Glomerular visceral epithelial cell (primary cell): Measurements from ENCODE around the gene MAGT1.
"Not testable (repeated sequence)": the region's sequence is repeated elsewhere in the genome, so short reads cannot be mapped to it uniquely, and the experiment has no call there.

Experiments
- DNase-seq: peaks from one replicate; pipeline ENCODE4 v3.0.0-alpha.2; 2016; ENCODE audit errors: extremely low spot score

MAGT1 gene

DNA sequence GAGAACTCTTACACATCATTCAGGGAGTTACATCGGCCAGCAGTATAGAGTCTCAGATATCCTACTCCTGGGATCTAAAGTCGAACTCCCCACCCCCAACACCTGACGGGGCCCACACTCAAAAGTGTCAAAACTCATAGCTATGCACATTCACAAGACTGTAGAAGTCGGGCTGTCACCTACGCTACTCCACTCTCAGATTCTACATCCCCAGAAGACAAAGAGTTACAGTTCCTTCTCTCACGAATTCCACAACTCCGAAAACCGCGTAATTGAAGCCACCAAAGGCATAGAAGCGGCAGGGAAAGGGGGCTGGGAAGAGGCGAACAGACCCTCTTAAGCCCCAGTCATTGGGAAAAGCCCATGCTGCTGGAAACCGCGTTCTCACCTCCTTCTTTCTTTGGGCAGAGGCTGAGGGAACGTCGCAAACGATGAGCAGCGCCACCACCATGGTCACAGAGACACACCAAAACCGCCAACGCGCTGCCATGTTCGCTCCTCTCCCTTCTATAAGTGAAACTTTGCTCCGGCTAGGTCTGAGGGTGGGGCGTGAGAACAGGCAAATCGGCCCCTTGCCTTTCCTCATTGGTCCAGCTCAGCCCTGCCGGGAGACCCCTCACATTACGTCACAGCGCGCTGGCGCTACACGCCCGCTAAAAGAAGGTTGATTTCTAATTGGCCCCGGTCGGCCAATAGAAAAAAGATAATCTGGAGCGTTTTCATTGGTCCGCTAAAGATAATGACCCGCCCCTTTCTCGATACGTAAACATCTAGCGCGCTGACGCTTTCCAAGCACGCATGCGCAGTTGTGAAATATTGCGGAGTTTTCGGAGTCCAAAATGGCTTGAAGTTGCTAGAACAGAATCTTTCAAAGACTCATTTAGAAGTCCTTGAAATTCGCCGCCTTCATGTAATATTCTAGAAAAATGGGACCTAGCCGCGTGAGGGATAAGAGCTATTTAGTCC lies at the start of gene MAGT1:
Gene MAGT1 (minus strand): TSS at position 515 of the 966 bp plus-strand sequence. CDS start 25 bp downstream, at position 490.
- DNase-seq: peak; percentile 96

DNA sequence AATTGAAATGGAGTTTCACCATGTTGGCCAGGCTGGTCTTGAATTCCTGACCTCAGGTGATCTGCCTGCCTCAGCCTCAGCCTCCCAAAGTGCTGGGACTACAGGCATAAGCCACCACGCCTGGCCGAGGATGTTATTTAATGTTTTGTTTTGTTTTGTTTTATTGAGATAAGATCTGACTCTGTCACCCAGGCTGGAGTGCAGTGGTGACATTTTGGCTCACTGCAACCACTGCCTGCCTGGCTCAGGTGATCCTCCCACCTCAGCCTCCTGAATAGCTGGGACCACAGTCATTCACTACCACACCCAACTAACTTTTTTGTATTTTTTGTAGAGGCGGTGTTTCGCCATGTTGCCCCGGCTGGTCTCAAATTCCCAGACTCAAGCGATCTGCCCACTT lies 49.8 kb upstream of the MAGT1 start:
- DNase-seq: not testable (repeated sequence)

DNA sequence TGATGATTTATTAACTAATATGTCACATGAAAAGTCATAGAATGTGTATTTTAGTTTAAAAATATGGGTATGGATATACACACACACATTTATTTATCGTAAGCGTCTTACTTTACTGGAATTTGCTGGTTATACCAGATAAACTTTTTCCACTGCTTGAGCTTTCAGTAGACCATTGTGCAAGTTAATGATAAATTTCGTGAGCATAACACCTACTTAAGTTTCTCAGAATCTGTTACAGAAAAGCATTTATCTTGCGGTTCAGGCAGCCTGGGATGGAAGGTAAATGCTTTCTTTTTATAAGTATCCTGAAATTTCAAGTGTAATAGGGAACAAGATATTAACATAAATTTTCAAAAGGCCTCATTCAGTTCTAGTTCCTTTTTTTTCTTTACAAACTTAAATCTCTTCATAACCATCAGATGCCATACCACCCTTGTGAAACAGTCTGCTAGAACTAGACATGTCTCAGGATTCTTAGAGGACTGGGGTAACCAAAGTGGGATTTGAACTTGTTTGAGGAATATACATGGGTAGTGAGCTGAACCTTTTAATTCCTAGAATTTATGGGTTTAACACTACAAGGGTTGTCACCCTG lies 42.9 kb upstream of the MAGT1 start:
- DNase-seq: no peak

DNA sequence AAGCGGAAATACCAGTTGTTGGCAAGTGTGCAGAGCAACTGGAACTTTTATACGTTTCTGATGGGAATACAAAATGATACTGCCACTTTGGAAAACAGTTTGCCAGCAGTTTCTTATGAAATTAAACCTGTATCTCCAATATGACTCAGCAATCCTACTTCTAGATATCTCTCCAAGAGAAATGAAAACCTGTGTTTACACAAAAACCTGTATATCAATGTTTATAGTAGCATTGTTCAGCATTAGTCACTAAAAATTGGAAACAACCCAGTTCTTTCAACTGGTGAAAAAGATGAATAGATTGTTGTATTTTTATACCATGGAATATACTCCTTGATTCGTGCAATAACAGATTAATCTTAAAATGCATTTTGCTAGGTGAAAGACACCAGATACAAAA lies 42.1 kb upstream of the MAGT1 start:
- DNase-seq: no peak

DNA sequence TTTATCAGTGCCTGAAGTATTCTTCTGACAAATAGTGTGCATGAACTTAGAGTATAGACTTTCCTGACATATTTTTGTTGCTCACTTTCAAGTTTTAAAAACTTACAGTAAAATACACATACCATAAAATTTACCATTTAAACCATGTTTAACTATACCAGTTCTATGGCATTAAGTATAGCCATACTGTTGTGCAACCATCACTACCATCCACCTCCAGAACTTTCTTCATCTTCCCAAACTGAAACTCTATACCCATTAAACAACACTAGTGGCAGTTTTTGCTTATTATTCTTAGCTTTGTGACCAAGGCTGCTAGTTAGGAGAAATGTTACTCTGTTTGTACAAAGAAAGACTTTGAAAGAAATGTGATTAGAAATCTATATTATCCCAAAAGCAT lies 41.1 kb upstream of the MAGT1 start:
- no peak for DNase-seq

DNA sequence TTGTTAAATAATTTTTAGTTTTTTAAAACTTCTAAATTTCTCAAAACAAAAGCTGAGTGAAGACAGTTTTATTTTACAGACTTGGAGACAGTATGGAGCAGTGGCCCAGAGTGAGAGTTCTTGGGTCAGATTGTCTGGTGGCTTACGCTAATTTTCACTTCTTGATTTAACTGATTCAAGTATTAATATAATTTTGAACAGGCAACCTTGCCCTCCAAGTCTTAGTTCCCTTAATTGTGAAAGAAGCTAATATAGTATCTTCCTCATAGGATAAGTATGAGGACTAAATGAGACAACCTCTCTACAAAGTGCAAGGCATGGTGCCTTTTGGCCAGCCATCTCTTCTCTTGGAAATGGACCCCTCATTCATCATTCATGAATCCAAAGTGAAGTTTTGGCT lies 40.7 kb upstream of the MAGT1 start:
- no peak for DNase-seq

DNA sequence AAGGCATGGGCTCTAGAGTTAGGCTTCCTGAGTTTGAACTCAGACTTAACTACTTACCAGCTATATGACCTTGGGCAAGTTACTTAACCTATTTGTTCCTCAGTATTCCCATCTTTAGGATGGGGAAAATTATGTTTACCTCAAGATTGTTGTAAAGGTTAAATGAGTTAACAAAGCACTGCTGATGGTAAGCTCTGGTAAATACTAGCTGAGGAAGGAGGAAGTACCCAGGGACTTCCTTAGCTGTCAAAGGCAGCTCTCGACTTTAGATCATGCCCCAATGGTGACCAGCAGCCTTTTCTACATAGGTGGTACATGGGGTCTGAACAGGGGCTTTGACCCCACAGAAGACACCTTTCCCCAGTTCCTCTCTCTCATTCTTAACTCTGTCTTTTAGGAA lies 35.3 kb upstream of the MAGT1 start:
- no peak for DNase-seq

DNA sequence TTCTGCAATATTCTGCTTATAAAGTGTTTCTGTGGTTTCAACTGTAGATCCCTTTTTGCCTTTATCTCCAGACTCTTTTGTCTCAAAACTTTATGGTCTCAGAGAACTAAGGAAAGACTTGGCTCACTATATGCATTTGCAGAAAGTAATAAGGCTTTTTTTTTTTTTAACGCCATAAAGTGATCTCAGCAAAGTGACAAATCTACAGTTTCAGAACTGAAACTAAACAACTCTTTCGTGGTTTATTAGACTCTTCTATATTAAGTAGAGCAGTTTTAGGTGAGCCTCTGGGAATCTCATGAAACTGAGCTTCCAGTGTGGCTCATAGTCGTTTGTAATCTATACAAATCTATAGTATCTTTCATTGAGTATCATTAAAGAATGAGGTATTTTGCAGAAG lies 30.5 kb upstream of the MAGT1 start:
- no peak for DNase-seq

DNA sequence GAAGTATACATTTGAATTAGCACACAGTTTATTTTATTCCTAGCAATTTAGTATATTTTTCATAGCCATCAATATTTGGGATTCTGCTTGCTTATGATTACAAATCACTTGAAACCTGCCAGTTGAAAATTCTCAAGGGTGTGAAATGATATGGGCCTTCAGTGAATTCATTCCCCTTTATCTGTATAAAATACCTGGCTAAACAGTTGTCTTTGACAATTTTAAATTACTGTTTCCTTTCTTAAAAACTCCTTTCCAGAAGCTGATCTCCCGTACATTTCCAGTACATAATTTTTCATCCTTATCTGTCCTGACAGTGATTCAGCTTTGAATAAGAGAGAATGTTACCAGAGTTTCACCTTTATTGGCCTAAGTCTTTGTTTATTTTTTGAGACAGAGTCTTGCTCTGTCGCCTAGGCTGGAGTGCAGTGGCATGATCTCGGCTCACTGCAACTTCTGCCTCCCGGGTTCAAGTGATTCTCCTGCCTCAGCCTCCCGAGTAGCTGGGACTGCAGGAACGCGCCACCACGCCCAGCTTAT lies 29.2 kb upstream of the MAGT1 start:
- DNase-seq: no peak

DNA sequence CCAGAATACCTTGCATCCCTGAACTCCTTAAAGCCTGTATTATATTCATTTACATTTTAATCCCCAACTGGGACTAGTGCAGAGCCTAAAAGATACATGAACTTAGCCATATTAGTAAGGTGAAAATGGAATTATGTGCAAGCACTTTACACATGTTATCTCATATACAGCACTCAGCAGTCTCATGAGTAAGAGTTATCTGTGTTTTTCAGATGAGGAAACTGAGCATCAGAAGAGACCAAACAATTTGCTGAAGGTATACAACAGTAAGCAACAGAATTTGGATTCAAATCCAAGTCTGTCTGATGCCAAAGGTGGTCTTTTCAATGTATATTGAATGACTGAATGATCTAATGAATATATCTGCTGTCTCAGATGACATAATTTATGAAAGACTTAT lies 27.6 kb upstream of the MAGT1 start:
- no peak for DNase-seq

DNA sequence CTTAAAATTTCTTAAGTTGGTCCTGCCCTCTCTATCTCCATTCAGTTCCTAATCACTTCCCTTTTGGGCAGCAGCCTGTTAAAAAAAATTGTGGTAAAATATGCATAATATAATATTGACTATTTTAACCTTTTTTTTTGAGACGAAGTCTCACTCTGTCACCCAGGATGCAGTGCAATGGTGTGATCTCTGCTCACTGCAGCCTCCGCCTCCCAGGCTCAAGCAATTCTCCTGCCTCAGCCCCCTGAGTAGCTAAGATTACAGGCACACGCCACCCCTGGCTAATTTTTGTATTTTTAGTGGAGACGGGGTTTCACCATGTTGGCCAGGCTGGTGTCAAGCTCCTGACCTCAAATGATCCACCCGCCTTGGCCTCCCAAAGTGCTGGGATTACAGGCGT lies 24.1 kb upstream of the MAGT1 start:
- DNase-seq: not testable (repeated sequence)

DNA sequence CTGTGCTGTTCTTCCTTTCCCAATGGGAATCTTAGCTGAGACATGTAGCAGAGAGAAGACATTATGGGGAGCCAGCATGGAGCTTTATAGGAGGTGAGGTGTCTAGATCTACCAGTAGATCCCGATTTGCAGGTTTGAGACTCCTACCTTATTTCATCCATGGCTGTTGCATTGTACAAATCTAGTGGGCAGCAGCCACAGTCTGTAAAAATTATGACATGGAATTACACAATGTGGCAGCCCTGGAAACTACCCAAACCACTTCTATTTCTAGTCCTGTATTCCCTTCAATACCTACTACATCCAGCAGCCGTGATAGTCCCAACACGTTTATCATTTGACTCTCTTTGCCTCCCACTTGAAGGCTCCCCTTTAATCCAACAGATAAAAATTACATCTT lies 23.3 kb upstream of the MAGT1 start:
- no peak for DNase-seq

DNA sequence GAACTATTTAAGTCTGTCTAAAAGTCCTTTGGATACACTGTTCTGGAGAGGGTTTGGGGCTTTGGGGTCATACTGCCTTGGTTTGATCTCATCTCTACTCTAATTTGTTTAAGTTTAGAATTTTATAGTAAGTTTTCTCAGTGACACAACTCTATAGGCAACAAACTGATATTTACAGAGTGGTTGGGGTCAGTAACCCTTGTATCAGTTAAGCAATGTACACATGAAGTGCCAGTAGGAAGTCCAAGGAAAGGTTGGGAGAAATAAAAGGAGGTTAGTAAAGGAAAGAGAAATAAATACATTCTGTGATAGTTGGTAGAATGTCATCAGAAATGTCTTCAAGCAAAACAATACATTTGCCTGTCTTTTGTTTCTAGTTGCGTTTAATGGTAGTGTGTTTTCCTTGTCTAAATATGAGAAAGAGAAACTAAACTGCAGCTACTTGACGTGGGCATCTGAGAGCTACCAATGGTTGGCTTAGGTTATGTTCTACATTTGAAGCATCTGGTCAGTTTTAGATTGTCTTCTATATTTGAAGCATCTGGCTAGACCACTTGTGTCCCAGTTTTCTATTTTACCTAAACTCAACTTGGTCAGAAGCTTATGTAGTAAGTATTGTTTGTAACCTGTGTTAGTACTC lies 22.2 kb upstream of the MAGT1 start:
- no peak for DNase-seq

DNA sequence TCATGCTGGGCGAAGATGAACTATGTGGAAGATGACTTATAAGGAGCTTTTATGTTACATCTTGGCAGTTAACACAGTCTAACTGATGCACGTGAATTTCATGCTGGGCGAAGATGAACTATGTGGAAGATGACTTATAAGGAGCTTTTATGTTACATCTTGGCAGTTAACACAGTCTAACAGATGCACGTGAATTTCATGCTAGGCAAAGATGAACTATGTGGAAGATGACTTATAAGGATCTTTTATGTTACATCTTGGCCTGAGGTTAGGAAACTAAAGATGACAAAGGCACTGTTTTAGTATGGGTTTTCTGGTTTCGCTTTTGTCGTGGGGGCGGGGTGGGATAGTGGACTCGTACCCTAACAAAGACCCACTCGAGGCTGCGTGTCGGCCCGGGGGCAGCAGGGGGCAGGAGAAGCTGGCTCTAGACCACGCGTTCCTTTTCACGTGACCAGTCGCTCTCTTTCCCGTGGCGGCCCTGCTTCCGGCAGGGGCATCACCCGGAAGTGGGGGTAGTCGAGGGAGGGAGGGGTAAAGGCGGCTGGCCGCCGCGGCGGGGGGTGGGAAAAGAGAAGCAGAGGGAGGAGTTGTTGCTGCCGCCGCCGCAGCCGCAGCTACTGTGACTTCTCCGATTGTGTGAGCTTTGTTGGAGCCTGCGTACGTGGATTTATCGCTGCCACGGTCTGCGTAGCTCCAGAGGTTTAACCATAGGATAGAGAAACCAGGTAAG lies 15.0 kb upstream of the MAGT1 start, which contains the start of gene ATP7A:
Gene ATP7A (plus strand): TSS at position 586 of the 733 bp plus-strand sequence. CDS start 60,949 bp downstream, outside the sequence.
- DNase-seq: peak; percentile 89

DNA sequence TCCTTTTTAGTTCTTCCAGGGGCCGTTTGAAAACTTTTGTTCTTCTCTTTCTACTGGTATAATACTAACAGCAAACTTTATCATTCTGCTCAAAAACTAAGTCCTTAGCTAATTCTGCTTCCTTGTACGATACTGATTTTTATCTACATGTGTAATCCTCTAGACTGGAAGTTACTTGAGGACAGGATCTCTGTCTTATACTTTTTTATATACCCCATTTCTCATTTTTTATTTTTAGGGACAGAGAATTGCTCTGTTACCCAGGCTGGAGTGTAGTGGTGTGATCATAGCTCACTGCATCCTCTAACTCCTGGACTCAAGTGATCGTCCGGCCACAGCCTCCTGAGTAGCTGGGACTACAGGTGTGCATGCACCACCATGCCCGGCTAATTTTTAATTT lies 6.3 kb upstream of the MAGT1 start:
- no peak for DNase-seq

DNA sequence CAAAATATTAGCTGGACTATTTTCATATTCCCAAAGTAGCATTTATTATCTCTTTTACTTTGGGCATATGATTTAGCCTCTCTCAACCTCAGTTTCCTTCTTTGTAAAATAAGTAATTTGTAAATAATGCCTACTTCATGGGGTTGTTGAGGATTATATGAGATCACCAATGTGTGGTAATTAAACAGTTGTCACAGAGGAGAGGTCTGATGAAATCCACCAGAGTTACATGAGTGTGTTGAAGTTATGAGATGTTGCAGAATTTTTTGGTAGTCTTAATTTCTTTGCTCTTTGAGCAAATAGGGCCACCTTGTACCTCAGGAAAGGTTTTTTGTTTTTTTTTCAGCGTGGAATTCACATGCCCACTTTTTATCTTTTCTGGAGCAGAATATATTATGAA lies 5.5 kb upstream of the MAGT1 start:
- no peak for DNase-seq

DNA sequence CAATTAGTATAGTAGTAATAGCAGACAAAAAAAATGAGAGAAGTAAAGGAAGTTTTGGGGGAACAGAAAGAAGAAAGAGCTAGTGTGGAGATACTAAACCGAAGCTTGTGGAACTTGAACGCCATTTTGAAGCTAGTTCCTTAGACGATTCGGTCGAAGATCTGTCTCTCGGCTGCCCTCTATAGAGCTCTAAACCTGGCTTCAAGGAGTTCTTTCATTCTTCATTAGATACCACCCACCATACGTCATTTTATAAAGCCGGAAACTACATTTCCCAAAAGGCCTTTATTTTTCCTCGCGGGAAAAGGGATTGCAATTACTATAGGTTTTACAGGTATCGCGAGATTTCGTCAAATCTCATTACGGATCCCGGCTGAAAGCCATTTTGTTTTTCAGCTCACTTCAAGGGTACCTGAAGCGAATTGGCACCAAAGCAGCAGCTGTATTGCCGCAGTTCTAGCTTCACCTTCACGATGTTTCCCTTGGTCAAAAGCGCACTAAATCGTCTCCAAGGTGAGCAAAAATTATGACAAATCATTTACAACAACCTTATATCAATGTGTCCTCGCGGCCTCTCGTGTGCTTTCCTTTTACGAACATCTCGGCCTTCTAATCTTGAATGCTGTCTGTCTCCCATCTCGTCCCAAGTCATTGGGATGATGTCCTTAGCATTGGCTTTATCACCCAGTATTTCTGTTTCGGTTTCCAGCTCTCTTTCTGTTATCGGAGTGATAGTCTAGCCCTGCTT lies 4.0 kb upstream of the MAGT1 start, which contains the start of gene COX7B:
Gene COX7B (plus strand): TSS at position 388 of the 748 bp plus-strand sequence. CDS start 86 bp downstream, at position 474.
- peak; percentile 94 for DNase-seq

DNA sequence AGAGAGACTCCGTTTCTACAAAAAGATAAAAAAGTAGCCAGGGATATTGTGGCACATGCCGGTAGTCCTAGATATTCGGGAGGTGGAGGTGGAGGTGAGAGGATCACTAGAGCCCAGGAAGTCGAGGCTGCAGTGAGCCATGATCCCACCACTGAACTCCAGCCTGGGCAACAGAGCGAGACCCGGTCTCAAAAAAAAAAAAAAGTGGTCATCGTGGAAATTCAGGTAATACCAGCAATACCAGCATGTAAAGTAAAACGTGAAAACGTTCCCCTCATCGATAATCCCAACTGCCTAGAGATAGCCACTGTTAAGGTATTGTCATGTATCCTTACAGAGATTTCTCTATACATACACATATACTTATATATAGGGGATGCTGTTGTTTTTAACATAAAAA lies 1.5 kb downstream of the MAGT1 start:
- no peak for DNase-seq

DNA sequence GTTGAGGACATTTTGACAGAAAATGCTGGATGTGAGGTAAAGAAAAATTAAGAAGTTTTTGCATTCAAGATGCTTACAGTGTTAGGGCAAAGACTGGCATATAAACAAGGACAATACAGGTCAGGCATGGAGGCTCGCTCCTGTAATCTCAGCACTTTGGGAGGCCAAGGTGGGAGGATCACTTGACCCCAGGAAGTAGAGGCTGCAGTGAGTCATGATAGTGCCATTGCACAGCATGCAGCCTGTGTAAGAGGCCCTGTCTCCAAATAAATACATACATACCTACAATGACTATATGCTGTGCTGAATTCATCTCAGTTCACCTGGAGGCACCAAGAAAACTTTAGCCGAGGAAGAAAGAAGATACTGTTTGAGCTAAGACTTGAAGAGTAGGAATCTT lies 2.3 kb downstream of the MAGT1 start:
- no peak for DNase-seq

DNA sequence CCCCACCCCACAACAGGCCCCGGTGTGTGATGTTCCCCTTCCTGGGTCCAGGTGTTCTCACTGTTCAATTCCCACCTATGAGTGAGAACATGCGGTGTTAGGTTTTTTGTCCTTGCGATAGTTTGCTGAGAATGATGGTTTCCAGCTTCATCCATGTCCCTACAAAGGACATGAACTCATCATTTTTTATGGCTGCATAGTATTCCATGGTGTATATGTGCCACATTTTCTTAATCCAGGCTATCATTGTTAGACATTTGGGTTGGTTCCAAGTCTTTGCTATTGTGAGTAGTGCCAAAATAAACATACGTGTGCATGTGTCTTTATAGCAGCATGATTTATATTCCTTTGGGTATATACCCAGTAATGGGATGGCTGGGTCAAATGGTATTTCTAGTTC lies 13.8 kb downstream of the MAGT1 start:
- DNase-seq: not testable (repeated sequence)

DNA sequence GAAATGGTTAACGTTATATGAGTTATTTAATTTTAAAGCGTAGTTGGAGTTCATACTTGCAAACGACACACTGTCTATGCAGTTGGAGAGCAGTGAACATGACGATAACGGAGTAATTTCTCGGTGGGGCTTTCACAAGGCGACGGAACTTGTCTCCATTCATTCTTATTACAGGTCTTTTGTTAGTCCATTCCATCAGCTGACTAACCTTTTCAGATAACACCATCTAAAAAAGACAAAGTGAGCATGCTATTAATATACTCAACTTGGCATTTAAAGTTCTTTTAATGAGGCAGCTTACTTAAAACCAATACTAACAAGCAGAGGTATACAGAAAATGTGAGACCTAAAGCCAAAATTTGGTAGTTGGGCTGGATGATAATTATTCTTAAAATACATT lies 19.9 kb downstream of the MAGT1 start:
- DNase-seq: no peak
